ENCODE data around the gene PCARE. TPM values are rescaled to one million over a fixed set of nuclear protein-coding genes. Genes with fewer than 3 reads are reported as not detected.
"Not testable (repeated sequence)": the region's sequence is repeated elsewhere in the genome, so short reads cannot be mapped to it uniquely, and the experiment has no call there.

The PCARE gene
- total RNA-seq, 6 experiments from 2014 or later = not detected

DNA sequence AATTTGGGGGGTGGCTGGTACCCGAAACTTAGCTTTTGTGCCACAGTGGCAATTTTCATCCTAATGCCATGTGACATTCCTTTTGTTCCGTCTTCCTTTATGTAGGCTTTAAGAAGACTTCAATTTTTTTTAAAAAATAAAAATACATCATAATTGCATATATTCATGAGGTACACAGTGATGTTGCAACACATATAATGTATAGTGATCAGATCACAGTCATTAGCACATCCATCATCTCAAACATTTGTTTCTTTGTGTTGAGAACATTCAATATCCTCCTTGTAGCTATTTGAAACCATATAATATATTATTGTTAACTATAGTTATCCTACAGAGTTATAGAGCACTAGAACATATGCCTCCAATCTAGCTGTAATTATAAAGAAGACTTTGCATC lies 34.9 kb upstream of the PCARE start:
- TF ChIP-seq, protein P1, sequence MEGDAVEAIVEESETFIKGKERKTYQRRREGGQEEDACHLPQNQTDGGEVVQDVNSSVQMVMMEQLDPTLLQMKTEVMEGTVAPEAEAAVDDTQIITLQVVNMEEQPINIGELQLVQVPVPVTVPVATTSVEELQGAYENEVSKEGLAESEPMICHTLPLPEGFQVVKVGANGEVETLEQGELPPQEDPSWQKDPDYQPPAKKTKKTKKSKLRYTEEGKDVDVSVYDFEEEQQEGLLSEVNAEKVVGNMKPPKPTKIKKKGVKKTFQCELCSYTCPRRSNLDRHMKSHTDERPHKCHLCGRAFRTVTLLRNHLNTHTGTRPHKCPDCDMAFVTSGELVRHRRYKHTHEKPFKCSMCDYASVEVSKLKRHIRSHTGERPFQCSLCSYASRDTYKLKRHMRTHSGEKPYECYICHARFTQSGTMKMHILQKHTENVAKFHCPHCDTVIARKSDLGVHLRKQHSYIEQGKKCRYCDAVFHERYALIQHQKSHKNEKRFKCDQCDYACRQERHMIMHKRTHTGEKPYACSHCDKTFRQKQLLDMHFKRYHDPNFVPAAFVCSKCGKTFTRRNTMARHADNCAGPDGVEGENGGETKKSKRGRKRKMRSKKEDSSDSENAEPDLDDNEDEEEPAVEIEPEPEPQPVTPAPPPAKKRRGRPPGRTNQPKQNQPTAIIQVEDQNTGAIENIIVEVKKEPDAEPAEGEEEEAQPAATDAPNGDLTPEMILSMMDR (IDR thresholded peaks at IDR 0.05) = no peak
- H3K4me1 ChIP-seq = no peaks in the 10 kb centered on the region
- no peaks in the 10 kb centered on the region for H3K9me3 ChIP-seq
- WGBS (ENCODE audit: insufficient coverage, low coverage, low lambda C conversion rate, missing lambda C conversion rate) = 68% methylated on average over 2 of the region's 2 CpGs
- no peaks in the 10 kb centered on the region for H3K36me3 ChIP-seq
- H3K27me3 ChIP-seq = no peaks in the 10 kb centered on the region
- intact Hi-C loops (cut with DNase I) = no loop called here
- no peak for DNase-seq
- H3K4me3 ChIP-seq = no peak overlapping the region
- ATAC-seq = no peak
- no peak overlapping the region for H3K27ac ChIP-seq

- no peak for TF ChIP-seq POLR2A (IDR thresholded peaks at IDR 0.05)
- TF ChIP-seq, protein P1 (IDR thresholded peaks at IDR 0.05) = no peak
- H3K27me3 ChIP-seq = no peaks in the 10 kb centered on the region
- H3K4me1 ChIP-seq = no peaks in the 10 kb centered on the region
- 77% methylated on average over 8 of the region's 8 CpGs for WGBS (ENCODE audit: insufficient coverage, low coverage, low lambda C conversion rate, missing lambda C conversion rate)
- H3K4me3 ChIP-seq = no peak overlapping the region
- DNase-seq (no peak), ATAC-seq (no peak)
- intact Hi-C loops (cut with DNase I) = no loop called here
- no peak overlapping the region for H3K27ac ChIP-seq
- no peaks in the 10 kb centered on the region for H3K36me3 ChIP-seq
- H3K9me3 ChIP-seq = no peaks in the 10 kb centered on the region
Measured at GRCh38 chr2:29108225-29108624, 33.9 kb upstream of the PCARE start.

DNA sequence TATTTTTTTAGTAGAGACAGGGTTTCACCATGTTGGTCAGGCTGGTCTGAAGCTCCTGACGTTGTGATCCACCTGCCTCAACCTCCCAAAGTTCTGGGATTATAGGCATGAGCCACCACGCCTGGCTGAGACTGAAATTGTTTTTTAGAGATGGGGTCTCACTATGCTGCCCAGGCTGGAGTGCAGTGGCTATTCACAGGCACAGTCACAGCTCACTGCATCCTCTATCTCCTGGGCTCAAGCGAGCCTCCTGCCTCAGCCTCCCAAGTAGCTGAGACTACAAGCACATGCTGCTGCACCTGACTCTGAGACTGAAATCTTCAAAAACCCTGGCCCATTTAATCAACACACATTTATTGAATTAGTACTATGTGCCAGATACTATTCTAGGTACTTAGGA lies 33.2 kb upstream of the PCARE start:
- ATAC-seq; DNase-seq; H3K4me3 ChIP-seq; H3K36me3 ChIP-seq; intact Hi-C loops (cut with DNase I); H3K4me1 ChIP-seq; H3K9me3 ChIP-seq; H3K27ac ChIP-seq; H3K27me3 ChIP-seq: not testable (repeated sequence)
- 80% methylated on average over 1 of the region's 3 CpGs for WGBS (ENCODE audit: insufficient coverage, low coverage, low lambda C conversion rate, missing lambda C conversion rate)

GRCh38 chr2:29106980-29107388 lies 32.7 kb upstream of the PCARE start:
- H3K4me3 ChIP-seq = no peak overlapping the region
- H3K36me3 ChIP-seq = no peaks in the 10 kb centered on the region
- intact Hi-C loops (cut with DNase I) = no loop called here
- no peaks in the 10 kb centered on the region for H3K4me1 ChIP-seq
- WGBS (ENCODE audit: insufficient coverage, low coverage, low lambda C conversion rate, missing lambda C conversion rate) = 55% methylated on average over 2 of the region's 2 CpGs
- ATAC-seq = no peak
- H3K27me3 ChIP-seq = no peaks in the 10 kb centered on the region
- no peak overlapping the region for H3K27ac ChIP-seq
- H3K9me3 ChIP-seq = no peaks in the 10 kb centered on the region
- DNase-seq = no peak
- TF ChIP-seq, protein P1 (IDR thresholded peaks at IDR 0.05) = no peak
- no peak for TF ChIP-seq POLR2A (IDR thresholded peaks at IDR 0.05)

DNA sequence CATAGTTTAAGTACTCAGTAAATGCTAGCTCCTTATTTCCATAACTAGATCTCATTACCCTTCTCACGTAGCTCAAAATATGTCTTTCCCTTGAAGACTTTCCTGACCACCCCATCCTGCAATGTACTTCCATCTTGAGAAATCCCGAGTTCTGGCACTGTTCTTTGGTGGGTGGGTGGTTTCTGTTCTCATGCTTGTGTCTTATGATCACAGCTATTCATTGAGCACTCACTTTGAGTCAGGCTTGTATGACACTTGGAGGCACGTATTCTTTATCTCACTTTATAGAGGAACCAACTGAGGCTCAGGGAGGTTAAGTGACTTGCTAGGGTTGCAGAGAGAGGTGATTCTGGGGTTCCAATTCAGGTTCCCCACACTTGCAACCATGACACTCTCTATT lies 31.9 kb upstream of the PCARE start:
- H3K9me3 ChIP-seq = no peaks in the 10 kb centered on the region
- DNase-seq = no peak
- ATAC-seq = no peak
- H3K4me3 ChIP-seq = no peak overlapping the region
- intact Hi-C loops (cut with DNase I) = no loop called here
- no peaks in the 10 kb centered on the region for H3K36me3 ChIP-seq
- H3K4me1 ChIP-seq = no peaks in the 10 kb centered on the region
- no peaks in the 10 kb centered on the region for H3K27me3 ChIP-seq
- H3K27ac ChIP-seq = no peak overlapping the region
- WGBS (ENCODE audit: insufficient coverage, low coverage, low lambda C conversion rate, missing lambda C conversion rate) = 43% methylated on average over 3 of the region's 3 CpGs
- TF ChIP-seq, protein P1 (IDR thresholded peaks at IDR 0.05) = no peak
- TF ChIP-seq POLR2A (IDR thresholded peaks at IDR 0.05) = no peak

All from right lobe of liver (tissue), 6 donors.